ENCODE data around the gene TEX28.
"Not testable (repeated sequence)": the region's sequence is repeated elsewhere in the genome, so short reads cannot be mapped to it uniquely, and the experiment has no call there.

Gene TEX28

GRCh38 chrX:154247377-154248045 lies 47.4 kb downstream of the TEX28 start:
- DNase-seq (ENCODE audit: low spot score) = not testable (repeated sequence)

- DNase-seq (ENCODE audit: low spot score) = not testable (repeated sequence)
Measured at GRCh38 chrX:154239982-154240503, 54.9 kb downstream of the TEX28 start.

GRCh38 chrX:154238939-154239559 lies 55.9 kb downstream of the TEX28 start:
- not testable (repeated sequence) for DNase-seq (ENCODE audit: low spot score)

- not testable (repeated sequence) for DNase-seq (ENCODE audit: low spot score)
Measured at GRCh38 chrX:154233620-154234019, 61.3 kb downstream of the TEX28 start.

- not testable (repeated sequence) for DNase-seq (ENCODE audit: low spot score)
Measured at GRCh38 chrX:154231443-154231842, 63.5 kb downstream of the TEX28 start.

GRCh38 chrX:154226706-154227105 lies 68.2 kb downstream of the TEX28 start:
- not testable (repeated sequence) for DNase-seq (ENCODE audit: low spot score)

- DNase-seq (ENCODE audit: low spot score) = not testable (repeated sequence)
Measured at GRCh38 chrX:154225292-154225691, 69.6 kb downstream of the TEX28 start.

All from kidney capillary endothelial cell (primary cell).